GM12892 (cell line): Measurements from ENCODE around the gene TBC1D14.

Experiments
- DNase-seq: peaks from one replicate; pipeline ENCODE4 v3.0.0; 2011; ENCODE audit not compliant: insufficient read length
- FAIRE-seq: peaks from 2 replicates; lab custom pipeline; 2011; peaks lifted over from hg19 to GRCh38; lab: Jason Lieb, UNC
- POLR2A ChIP-seq: IDR thresholded peaks from 2 replicates; pipeline ENCODE4 v1.6.1; 2011; ENCODE audit warnings: low read depth, low read length, control low read depth
- POLR2AphosphoS5 ChIP-seq: IDR thresholded peaks from 2 replicates; pipeline ENCODE4 v1.6.1; 2011; ENCODE audit warnings: low read depth, low read length, control low read depth
- TAF1 ChIP-seq: IDR thresholded peaks from 2 replicates; pipeline ENCODE4 v1.6.1; 2011; ENCODE audit warnings: low read depth, mild to moderate bottlenecking, control low read depth, low read length, borderline replicate concordance

The TBC1D14 gene

GRCh38 chr4:6946497-6946896 lies 36.9 kb downstream of the TBC1D14 start:
- FAIRE-seq (no peak), DNase-seq (no peak)
- no peak for TF ChIP-seq POLR2AphosphoS5
- no peak for TF ChIP-seq TAF1
- no peak for TF ChIP-seq POLR2A

DNA sequence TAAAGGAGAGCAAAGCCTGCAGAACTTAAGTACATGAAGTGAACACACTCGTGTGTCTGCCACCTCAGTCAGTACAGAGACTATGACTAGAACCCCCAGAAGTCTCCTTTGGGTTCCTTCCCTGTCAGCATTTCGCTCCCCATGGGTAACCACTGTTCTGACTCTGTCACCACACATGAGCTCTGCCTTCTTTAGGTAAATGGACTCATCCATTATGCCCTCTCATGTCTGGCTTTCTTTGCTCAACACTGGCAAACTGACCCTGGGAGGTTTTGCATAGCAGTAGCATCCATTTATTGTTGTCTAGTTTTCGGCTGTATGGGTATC lies 38.5 kb downstream of the TBC1D14 start:
- TF ChIP-seq POLR2A = no peak
- no peak for TF ChIP-seq POLR2AphosphoS5
- no peak for TF ChIP-seq TAF1
- FAIRE-seq = no peak
- DNase-seq = no peak

DNA sequence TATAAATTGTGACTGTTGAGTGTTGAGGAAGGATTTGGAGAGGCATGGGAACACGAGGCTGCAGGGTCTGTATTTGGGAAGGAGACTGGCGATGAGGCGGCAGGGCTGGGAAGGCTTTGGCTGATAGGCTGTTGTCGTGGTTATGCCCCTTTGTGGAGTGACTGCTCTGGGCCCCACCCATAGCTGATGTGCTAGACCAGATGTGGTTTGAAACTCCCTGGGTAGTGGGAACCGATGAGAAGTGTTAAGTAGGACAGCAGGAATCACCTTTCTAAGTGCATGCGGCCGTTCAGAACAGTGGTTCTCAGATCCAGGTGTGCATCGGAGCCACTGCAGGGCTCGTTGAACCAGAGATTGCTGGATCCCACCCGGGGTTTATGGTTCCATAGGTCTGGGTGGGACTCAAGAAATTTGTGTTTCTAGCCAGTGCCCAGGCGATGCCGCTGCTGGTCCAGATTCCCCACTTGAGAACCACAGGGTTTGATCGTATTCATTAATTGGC lies 42.3 kb downstream of the TBC1D14 start:
- TF ChIP-seq TAF1 (no peak), POLR2AphosphoS5 (no peak), POLR2A (no peak)
- no peak for DNase-seq

DNA sequence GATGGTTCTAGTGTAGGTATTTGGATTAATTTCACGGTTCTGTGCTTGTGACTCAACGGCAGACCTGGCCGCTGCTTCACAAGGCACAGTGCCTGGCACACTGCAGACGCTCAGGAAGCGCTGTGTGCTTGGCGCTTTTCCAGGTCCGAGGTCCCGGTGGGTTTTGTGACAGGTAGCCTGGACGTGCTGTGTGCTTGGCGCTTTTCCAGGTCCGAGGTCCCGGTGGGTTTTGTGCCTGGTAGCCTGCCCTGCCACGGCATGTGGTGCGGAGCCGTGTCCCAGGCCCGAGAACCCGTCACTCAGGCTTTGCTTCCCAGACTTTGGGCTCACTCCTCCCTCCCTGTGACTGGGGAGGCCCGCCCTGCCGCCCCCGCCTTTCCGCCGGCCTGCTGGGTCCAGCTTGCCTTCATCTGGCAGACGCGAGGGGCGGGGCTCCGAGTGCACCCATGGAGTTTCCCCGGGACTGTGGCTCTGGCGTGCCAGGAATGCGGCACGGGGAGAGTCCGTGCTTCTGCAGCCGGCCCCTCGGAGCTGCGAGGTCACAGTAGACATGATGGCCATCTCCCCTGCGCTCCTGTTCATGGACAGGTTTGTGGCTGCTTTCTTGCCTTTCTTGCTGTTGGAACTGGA lies 44.2 kb downstream of the TBC1D14 start:
- no peak for FAIRE-seq
- TF ChIP-seq POLR2AphosphoS5 = no peak
- TF ChIP-seq POLR2A = no peak
- TF ChIP-seq TAF1 = no peak
- no peak for DNase-seq

More for the DNA sequence above, 42.3 kb downstream of the TBC1D14 start:
- no peak for FAIRE-seq

DNA sequence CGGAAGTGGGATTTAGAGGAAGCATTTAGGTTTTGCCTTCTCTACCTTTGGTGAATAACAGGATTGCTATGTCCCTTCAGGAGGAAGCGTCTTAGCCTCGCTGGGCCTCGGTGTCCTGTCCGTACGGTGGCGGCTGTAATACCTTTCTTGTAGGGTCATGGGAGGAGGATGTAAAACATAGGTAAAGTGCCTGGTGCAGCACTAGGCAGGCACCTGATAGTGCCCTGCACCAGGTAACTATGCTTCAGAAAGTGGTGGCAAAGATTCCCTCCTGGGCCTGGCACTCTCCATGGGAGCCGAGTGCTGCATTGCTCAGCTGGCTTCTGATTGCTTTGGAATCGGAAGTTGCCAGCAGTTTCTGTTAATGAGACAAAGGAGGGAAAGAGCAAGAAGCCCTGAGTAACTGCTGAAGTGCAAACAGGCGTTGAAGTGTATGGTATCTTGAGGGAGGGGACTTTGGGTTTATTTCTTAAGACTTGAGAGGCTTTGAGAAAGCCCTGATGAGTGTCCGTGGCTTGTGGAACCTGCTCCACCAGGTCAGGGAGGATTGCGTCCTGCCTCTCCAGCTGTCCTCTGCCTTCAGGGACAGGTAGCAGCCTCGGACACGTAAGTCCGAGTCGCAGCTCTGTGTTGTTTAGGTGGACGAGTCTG lies 45.8 kb downstream of the TBC1D14 start:
- TF ChIP-seq POLR2AphosphoS5 = no peak
- no peak for TF ChIP-seq TAF1
- TF ChIP-seq POLR2A = no peak
- FAIRE-seq (no peak), DNase-seq (no peak)

GRCh38 chr4:6956087-6956433 lies 46.4 kb downstream of the TBC1D14 start:
- no peak for FAIRE-seq
- no peak for TF ChIP-seq POLR2A
- no peak for TF ChIP-seq TAF1
- TF ChIP-seq POLR2AphosphoS5 = no peak
- DNase-seq = no peak

DNA sequence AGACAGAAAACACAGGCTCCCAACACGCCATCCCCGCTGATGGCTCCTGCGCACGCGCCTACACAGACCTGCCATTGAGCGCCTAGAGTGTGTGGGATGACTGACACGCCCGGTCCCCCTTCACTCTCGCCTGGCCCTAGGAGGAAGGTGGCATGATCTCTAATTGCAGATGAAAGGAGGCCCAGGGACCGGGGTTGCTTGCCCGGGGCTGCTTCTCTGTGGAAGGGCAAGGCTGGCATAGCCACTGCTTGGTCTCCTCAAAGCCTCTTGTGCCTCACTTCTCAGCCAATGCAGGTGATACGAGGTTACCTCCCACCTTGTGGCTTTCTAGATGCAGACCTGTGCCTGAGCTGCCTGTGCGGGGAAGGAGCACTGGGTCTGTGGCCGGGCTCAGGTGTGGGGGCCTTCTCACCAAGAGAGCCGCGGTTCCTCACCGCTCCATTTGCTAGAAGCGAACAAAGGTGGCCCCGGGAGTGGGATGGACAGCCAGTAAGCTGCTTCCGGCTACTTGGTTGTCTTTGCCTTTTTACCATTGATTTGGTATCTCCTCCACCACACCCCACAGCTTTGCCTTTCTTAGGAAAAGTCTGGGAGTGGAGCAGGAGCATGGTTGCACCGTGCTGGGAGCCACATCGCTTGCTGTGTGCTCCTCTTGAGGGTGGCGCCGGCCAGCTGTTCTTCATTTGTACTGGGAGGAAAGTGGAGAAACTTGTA lies 47.0 kb downstream of the TBC1D14 start:
- no peak for FAIRE-seq
- no peak for DNase-seq
- TF ChIP-seq TAF1 (no peak), POLR2A (no peak), POLR2AphosphoS5 (no peak)

DNA sequence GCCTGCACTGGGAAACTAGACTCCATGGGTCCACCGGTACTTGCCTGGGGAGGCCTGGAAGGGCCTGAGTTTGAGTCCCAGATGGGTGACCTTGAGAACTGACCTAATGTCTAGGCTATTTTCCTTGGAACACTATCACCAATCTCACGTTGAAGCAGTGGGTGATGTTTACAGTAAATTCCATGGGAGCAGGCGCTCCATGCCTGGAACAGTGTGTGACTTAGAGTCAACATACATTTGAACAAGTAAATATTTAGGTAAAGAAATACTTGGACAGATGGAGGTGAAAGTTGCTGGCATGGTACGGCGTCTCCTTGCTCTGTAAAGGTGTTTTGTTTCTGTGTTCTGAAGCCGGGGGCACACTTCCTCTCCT lies 47.5 kb downstream of the TBC1D14 start:
- FAIRE-seq (no peak), DNase-seq (no peak)
- no peak for TF ChIP-seq POLR2A

- no peak for FAIRE-seq
- DNase-seq = no peak
- TF ChIP-seq POLR2A (no peak), POLR2AphosphoS5 (no peak), TAF1 (no peak)
These were observed 48.4 kb downstream of the TBC1D14 start for GRCh38 chr4:6957994-6958393.

- no peak for FAIRE-seq
- TF ChIP-seq POLR2A (no peak), POLR2AphosphoS5 (no peak), TAF1 (no peak)
- DNase-seq = no peak
These were observed 49.6 kb downstream of the TBC1D14 start for GRCh38 chr4:6959261-6959660.

- no peak for TF ChIP-seq POLR2A
- no peak for TF ChIP-seq TAF1
- TF ChIP-seq POLR2AphosphoS5 = no peak
- FAIRE-seq (no peak), DNase-seq (no peak)
These were observed 50.5 kb downstream of the TBC1D14 start for GRCh38 chr4:6960154-6960553.
